ENCODE data around the gene PSTPIP2. TPM values are rescaled to one million over a fixed set of nuclear protein-coding genes. Genes with fewer than 3 reads are reported as not detected.

Gene PSTPIP2
- total RNA-seq, 1 experiment from 2014 or later, result 3.3 TPM

DNA sequence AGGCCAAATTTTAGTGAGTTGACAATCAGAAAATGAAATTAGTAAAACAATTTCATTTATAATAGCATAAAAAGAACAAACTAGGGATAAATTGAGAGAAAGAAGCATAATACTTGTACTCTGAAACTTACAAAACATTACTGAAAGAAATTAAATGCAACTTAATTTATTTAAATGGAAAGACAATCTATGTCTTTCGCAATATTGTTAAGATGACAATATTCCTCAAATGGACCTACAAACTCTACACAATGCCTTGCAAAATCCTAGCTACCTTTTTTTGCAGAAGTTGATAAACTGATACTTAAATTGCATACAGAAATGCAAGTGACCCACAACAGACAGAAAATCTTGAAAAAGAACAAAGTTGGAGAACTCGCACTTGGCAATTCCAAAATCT is 114.0 kb downstream of the PSTPIP2 start:
- Mint-ChIP-seq H3K9me3 (no peaks in the 10 kb centered on the region), H3K36me3 (ENCODE audit: insufficient read depth in 1 of 3, low read depth in 3 of 3) (peaks cover 3 to 22% (median 11%) of the 10 kb centered on the region in 3 experiments; a peak in 4 of 7 replicates), H3K4me3 (no peak overlapping the region), H3K4me1 (no peaks in the 10 kb centered on the region), H3K27me3 (ENCODE audit: low read depth) (no peaks in the 10 kb centered on the region), H3K27ac (no peak overlapping the region)
- H4K91ac ChIP-seq (ENCODE audit: insufficient read length, low read depth, low read length), result no peak overlapping the region
- H4K20me1 ChIP-seq (ENCODE audit: control insufficient read depth, insufficient read depth, insufficient read length), result no peaks in the 10 kb centered on the region
- H3K79me2 ChIP-seq (ENCODE audit: insufficient read depth, low read length), result no peaks in the 10 kb centered on the region
- H3K14ac ChIP-seq (ENCODE audit: insufficient read depth, low read length), result no peak overlapping the region
- H3K27ac ChIP-seq (ENCODE audit: insufficient read length, low read depth, low read length), result no peak overlapping the region
- no peak overlapping the region for H2BK120ac ChIP-seq (ENCODE audit: low read depth, low read length, poor library complexity, severe bottlenecking)
- no peak overlapping the region for H2AK5ac ChIP-seq (ENCODE audit: insufficient read length, low read length)
- H4K5ac ChIP-seq (ENCODE audit: insufficient read length, low read depth, low read length), result no peak overlapping the region
- no peak overlapping the region for H3K4ac ChIP-seq (ENCODE audit: low read depth, low read length)
- H3K27me3 ChIP-seq (ENCODE audit: insufficient read depth, low read length), result no peaks in the 10 kb centered on the region
- no peak overlapping the region for H3T11ph ChIP-seq (ENCODE audit: low read length)
- no peaks in the 10 kb centered on the region for H3K79me1 ChIP-seq (ENCODE audit: insufficient read depth, low read depth, low read length, poor library complexity, severe bottlenecking)
- TF ChIP-seq, protein P1, sequence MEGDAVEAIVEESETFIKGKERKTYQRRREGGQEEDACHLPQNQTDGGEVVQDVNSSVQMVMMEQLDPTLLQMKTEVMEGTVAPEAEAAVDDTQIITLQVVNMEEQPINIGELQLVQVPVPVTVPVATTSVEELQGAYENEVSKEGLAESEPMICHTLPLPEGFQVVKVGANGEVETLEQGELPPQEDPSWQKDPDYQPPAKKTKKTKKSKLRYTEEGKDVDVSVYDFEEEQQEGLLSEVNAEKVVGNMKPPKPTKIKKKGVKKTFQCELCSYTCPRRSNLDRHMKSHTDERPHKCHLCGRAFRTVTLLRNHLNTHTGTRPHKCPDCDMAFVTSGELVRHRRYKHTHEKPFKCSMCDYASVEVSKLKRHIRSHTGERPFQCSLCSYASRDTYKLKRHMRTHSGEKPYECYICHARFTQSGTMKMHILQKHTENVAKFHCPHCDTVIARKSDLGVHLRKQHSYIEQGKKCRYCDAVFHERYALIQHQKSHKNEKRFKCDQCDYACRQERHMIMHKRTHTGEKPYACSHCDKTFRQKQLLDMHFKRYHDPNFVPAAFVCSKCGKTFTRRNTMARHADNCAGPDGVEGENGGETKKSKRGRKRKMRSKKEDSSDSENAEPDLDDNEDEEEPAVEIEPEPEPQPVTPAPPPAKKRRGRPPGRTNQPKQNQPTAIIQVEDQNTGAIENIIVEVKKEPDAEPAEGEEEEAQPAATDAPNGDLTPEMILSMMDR (conservative IDR thresholded peaks at IDR 0.05), result no peak
- no peak overlapping the region for H4K8ac ChIP-seq (replicated peaks; ENCODE audit: insufficient read length, low read depth, low read length)
- no peak overlapping the region for H2BK20ac ChIP-seq (ENCODE audit: low read depth, low read length, poor library complexity, severe bottlenecking)
- H3K4me1 ChIP-seq (ENCODE audit: insufficient read depth, low read length), result no peaks in the 10 kb centered on the region
- no peaks in the 10 kb centered on the region for H3K23me2 ChIP-seq (ENCODE audit: insufficient read length, low read depth, low read length, poor library complexity, severe bottlenecking)
- H3K4me2 ChIP-seq (ENCODE audit: insufficient read depth, insufficient read length, low read length), result no peak overlapping the region
- no peak overlapping the region for H2BK5ac ChIP-seq (ENCODE audit: insufficient read length, low read length)
- H3K23ac ChIP-seq (ENCODE audit: insufficient read length, low read depth, low read length), result no peak overlapping the region
- no peak overlapping the region for H3K56ac ChIP-seq (ENCODE audit: insufficient read length, low read depth, low read length)
- H2BK12ac ChIP-seq (ENCODE audit: insufficient read length, low read depth, low read length), result no peak overlapping the region
- no peaks in the 10 kb centered on the region for H3K9me3 ChIP-seq (ENCODE audit: control insufficient read depth, low read depth, low read length)
- no CpG with 5 or more reads among the region's 2 CpGs for WGBS (ENCODE audit: extremely low coverage, insufficient read length, low lambda C conversion rate)
- no peak overlapping the region for H2AFZ ChIP-seq (ENCODE audit: low read length)
- H3K18ac ChIP-seq (ENCODE audit: insufficient read length, low read depth, low read length), result no peak overlapping the region
- H2BK15ac ChIP-seq (ENCODE audit: low read depth, low read length), result no peak overlapping the region
- DNase-seq, result no peak
- H3K9ac ChIP-seq (ENCODE audit: extremely low read depth, insufficient read length, low read length), result no peak overlapping the region
